Measurements from ENCODE around the gene TNNI2. TPM values are rescaled to one million over a fixed set of nuclear protein-coding genes. Genes with fewer than 3 reads are reported as not detected.

TNNI2 gene
- total RNA-seq, 1 donor from 2014 or later: not detected

DNA sequence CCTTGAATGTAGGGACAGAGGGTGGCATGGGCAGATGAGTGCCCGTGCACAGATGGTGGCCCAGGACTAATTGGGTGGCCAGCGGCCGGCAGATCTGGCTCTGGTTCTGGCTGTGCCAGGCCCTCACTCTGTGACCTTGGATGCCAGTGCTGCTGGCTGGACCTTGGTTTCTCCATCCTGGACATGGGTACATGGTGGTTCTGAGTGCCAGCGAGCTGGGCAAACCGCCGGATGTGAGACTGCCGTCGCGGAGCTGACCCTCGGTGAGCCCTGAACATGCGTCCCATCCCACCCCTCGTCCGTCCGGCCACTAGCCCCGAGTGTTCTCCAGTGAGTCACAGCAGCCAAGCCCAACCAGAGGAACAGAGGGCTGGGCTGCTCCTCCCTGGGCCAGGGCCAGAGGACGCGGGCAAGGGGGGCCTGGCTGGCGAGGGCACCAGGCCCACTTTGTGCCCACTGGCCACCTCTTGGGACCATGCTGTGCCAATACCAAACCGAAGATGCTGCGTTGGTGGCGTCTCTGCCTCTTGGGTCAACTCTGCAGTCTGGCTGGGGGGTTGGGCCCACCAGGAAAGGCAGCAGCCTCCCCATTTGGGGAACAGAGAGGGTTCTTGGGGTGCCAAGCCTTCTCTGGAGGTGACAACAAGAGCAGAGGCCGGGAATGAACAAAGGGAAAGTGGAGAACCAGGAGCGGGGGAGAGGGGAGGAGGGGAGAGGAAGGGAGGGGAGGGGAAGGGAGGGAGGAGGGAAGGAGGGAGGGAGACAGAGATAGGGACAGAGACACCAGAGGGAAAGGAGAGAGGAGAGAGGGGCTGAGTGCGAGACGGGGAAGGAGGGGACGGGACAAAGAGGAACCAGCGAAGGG lies 24.8 kb downstream of the TNNI2 start:
- peak; percentile 87 for DNase-seq
- Histone ChIP-seq H3K36me3 (no peaks in the 10 kb centered on the region), H3K27ac (replicated peaks) (peak overlapping the region; percentile 89), H3K4me1 (peaks cover 55% of the 10 kb centered on the region), H3K4me3 (peak overlapping the region; percentile 64), H3K9me3 (replicated peaks) (no peaks in the 10 kb centered on the region), H3K27me3 (ENCODE audit: low read depth) (peaks cover 9% of the 10 kb centered on the region)
- TF ChIP-seq CTCF (IDR thresholded peaks at IDR 0.05; ENCODE audit: borderline replicate concordance): no peak
- intact Hi-C loops (cut with micrococcal nuclease): no loop called here

GRCh38 chr11:1864231-1864630 lies 25.4 kb downstream of the TNNI2 start:
- Histone ChIP-seq H3K36me3 (no peaks in the 10 kb centered on the region), H3K27me3 (ENCODE audit: low read depth) (peaks cover 16% of the 10 kb centered on the region), H3K27ac (replicated peaks) (peak overlapping the region; percentile 89), H3K4me3 (peak overlapping the region; percentile 64), H3K9me3 (replicated peaks) (no peaks in the 10 kb centered on the region), H3K4me1 (peaks cover 58% of the 10 kb centered on the region)
- no peak for TF ChIP-seq CTCF (IDR thresholded peaks at IDR 0.05; ENCODE audit: borderline replicate concordance)
- intact Hi-C loops (cut with micrococcal nuclease): no loop called here
- peak; percentile 25 for DNase-seq

DNA sequence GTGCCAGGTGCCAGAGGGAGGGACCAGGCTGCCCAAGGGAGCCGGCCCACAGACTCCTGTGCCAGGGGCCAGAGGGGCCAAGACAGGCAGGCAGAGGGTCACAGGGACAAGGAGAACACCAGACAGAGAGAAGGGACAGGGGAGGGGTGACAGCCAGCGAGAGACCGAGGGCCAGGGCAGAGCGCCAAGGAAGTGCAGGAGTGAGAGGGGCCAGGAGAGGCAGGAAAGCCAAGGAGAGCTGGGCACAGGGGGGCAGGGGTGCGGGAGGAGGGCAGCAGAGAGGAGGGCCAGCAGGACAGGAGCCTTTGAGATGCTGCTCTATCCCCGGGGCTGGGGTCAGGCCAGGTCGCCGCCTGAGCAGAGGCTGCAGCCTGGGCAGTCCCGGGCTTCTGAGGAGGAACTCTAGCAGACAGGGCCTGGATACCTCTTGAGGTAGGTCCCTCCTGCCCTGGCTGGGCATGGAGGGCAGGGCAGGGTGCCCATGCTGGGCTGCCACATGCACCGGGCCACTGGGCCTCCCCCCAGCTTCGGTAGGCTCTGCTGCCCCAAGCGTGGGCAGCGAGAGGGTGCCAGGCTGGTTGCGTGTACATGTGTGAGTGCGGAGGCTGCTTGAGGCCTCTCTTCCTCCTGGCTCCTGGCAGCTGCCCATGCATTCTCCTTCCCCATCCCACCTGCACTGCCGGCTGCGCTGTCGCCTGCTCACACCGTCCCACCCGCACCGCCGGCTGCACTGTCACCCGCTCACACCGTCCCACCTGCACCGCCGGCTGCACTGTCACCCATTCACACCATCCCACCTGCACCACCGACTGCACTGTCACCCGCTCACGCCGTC lies 26.3 kb downstream of the TNNI2 start:
- peak overlapping the region; percentile 89 for H3K27ac ChIP-seq (replicated peaks)
- H3K4me3 ChIP-seq: peak overlapping the region; percentile 64
- peak; percentile 43 for DNase-seq
- TF ChIP-seq CTCF (IDR thresholded peaks at IDR 0.05; ENCODE audit: borderline replicate concordance): no peak
- H3K36me3 ChIP-seq: no peaks in the 10 kb centered on the region
- intact Hi-C loops (cut with micrococcal nuclease): no loop called here
- no peaks in the 10 kb centered on the region for H3K9me3 ChIP-seq (replicated peaks)
- peaks cover 23% of the 10 kb centered on the region for H3K27me3 ChIP-seq (ENCODE audit: low read depth)
- peaks cover 63% of the 10 kb centered on the region for H3K4me1 ChIP-seq

DNA sequence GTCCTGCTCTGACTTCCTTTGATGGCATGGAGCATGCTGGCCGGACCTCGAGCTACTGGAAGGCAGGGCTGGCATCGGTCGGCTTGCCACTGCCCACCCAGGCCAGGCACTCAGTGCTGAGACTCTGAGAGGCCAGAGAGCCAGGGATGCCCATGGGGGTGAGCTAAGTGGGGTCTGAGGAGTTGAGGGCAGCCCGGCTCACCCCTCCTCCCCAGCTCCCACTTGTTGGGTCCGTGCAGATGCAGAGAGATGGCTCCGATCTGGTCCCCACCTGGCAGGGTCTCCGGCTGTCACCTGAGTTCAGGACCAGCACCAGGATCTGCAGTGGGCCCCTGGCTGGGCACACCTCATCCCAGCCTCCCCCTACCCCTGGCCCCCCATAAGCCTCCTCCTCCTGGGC lies 27.4 kb downstream of the TNNI2 start:
- H3K4me3 ChIP-seq: peak overlapping the region; percentile 64
- H3K27ac ChIP-seq (replicated peaks): peak overlapping the region; percentile 89
- TF ChIP-seq CTCF (IDR thresholded peaks at IDR 0.05; ENCODE audit: borderline replicate concordance): no peak
- peaks cover 74% of the 10 kb centered on the region for H3K4me1 ChIP-seq
- H3K36me3 ChIP-seq: no peaks in the 10 kb centered on the region
- no peaks in the 10 kb centered on the region for H3K9me3 ChIP-seq (replicated peaks)
- H3K27me3 ChIP-seq (ENCODE audit: low read depth): peaks cover 34% of the 10 kb centered on the region
- intact Hi-C loops (cut with micrococcal nuclease): no loop called here
- DNase-seq: peak; percentile 14

- no peak for TF ChIP-seq CTCF (IDR thresholded peaks at IDR 0.05; ENCODE audit: borderline replicate concordance)
- Histone ChIP-seq H3K36me3 (no peaks in the 10 kb centered on the region), H3K4me1 (peaks cover 74% of the 10 kb centered on the region), H3K9me3 (replicated peaks) (no peaks in the 10 kb centered on the region), H3K27ac (replicated peaks) (peak overlapping the region; percentile 89), H3K27me3 (ENCODE audit: low read depth) (peaks cover 37% of the 10 kb centered on the region), H3K4me3 (peak overlapping the region; percentile 64)
- DNase-seq: peak; percentile 13
- intact Hi-C loops (cut with micrococcal nuclease): no loop called here
Measured at GRCh38 chr11:1866776-1867175, 28.0 kb downstream of the TNNI2 start.
